IPS-20b (cell line): ENCODE results near the gene PTPRK.

ENCODE experiments used
- H3K27ac ChIP-seq: one replicate; pipeline ENCODE4 v1.5.1; 2013; ENCODE audit warnings: low read length
- H3K27me3 ChIP-seq: 2 replicates; pipeline ENCODE4 v1.6.1; 2013; ENCODE audit warnings: mild to moderate bottlenecking, low read length, inconsistent platforms; ENCODE audit not compliant: insufficient read depth
- H3K36me3 ChIP-seq: 2 replicates; pipeline ENCODE4 v1.6.1; 2013; ENCODE audit warnings: low read depth, mild to moderate bottlenecking, inconsistent platforms, low read length, moderate library complexity; ENCODE audit not compliant: insufficient read depth
- H3K4me1 ChIP-seq: 2 replicates; pipeline ENCODE4 v1.6.1; 2013; ENCODE audit warnings: mild to moderate bottlenecking, control low read depth, inconsistent platforms, low read length, moderate library complexity; ENCODE audit not compliant: insufficient read depth
- H3K4me3 ChIP-seq: 2 replicates; pipeline ENCODE4 v1.5.1; 2013; ENCODE audit warnings: mild to moderate bottlenecking, low read length, inconsistent platforms
- H3K9ac ChIP-seq: 2 replicates; pipeline ENCODE4 v1.6.1; 2013; ENCODE audit warnings: low read depth, mild to moderate bottlenecking, inconsistent platforms, low read length, moderate library complexity
- H3K9me3 ChIP-seq: 2 replicates; pipeline ENCODE4 v1.6.1; 2013; ENCODE audit warnings: mild to moderate bottlenecking, low read depth, low read length, inconsistent platforms; ENCODE audit not compliant: insufficient read depth

The PTPRK gene

DNA sequence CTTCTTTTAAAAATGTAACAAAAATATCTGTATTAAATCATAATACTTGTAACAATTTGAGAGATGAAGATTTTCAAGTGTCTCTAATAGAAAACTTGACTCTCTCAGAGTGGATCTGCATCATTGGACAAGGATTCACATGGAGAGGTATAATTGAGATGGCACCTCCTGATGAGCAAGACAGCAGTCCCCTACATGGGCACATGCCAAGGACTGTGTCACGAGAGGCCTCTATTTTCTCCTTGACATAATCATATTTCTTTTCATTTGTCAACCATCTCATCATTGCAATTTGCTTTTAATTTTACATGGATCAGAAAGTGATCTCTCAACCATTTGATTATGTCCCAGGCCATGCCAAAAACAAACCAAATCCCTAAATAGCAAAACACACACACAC, 412.7 kb downstream of the PTPRK start:
- Histone ChIP-seq H3K9me3 (no peaks in the 10 kb centered on the region), H3K9ac (no peak overlapping the region), H3K4me3 (no peak overlapping the region), H3K36me3 (no peaks in the 10 kb centered on the region), H3K4me1 (no peaks in the 10 kb centered on the region), H3K27me3 (no peaks in the 10 kb centered on the region), H3K27ac (no peak overlapping the region)

DNA sequence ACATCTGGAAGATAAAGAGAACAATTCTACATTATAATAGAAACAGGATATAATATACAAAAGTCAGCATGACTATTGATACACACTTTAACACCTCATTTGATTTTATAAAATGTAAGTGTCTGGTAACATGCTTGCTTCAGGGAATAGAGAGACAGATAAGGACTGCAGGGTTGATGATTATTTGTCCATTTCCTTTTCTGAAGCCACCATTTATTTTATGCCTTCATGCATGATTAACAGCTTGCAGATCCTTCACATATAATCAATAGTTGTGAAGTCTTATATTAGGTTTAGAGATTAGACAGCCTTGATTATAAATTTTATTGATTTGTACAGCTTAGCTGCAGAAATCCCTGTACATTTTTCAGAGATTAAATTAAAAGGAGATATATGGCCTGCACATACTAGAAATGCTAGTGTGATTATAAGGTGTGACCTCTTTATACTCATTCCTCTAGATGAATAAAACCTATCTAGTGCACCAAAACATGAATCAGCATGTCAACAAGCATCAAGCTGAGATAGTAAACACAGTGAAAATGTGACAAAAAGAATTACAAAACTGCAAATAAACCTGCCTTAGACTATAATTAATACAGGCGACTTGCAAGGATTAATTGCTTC, 420.7 kb downstream of the PTPRK start:
- H3K9ac ChIP-seq: no peak overlapping the region
- no peak overlapping the region for H3K27ac ChIP-seq
- H3K27me3 ChIP-seq: no peaks in the 10 kb centered on the region
- no peak overlapping the region for H3K4me3 ChIP-seq
- H3K9me3 ChIP-seq: no peaks in the 10 kb centered on the region
- no peaks in the 10 kb centered on the region for H3K36me3 ChIP-seq
- H3K4me1 ChIP-seq: no peaks in the 10 kb centered on the region; the same call in 1 of the 2 replicates

DNA sequence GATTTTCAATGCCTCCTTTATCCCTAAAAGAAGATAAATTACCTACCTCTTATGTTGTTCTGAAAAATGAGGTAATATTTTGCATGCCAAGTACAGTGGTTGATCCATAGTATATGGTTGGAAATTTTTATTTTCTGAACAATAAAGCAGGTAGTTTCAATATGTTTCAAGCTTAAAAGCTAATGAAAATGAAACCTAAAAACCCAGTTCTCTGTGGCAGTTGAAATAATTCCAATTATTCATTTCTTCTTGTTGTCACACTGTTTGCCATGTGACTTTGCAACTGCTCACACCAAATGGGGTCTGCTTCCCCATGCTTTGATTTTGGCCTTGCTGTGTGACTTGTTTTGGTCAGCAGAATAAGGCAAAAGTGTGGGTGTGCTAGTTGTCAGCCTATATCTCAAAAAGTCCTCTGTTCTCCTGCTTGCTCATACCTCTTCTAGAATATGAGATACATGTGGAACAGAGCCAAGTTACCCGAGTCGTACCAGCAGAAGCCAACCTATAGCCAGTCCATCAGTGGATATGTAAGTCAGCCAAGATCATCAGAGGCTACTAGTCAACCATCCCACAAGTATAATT, 422.3 kb downstream of the PTPRK start:
- Histone ChIP-seq H3K9ac (no peak overlapping the region), H3K4me1 (no peaks in the 10 kb centered on the region; the same call in 1 of the 2 replicates), H3K27ac (no peak overlapping the region), H3K9me3 (no peaks in the 10 kb centered on the region), H3K27me3 (no peaks in the 10 kb centered on the region), H3K36me3 (no peaks in the 10 kb centered on the region), H3K4me3 (no peak overlapping the region)

DNA sequence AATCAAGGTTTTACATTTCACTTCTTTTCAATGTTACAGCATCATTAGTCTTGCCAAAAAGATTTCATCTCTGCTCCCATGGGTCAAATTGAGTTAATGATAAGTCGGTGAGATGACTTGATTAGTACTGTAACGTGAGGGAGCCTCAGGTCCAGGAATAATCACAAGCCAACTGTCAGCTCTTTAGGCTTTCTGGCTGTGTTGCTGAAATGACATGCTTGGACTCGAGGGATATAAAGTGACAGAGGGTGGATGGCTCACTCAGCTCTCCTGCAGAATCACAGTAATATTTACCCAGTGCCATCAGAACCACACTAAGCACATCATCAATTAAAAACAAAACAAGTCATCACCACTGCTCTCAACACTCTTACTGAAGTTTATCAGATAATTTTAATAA, 423.4 kb downstream of the PTPRK start:
- Histone ChIP-seq H3K9ac (no peak overlapping the region), H3K27ac (no peak overlapping the region), H3K9me3 (no peaks in the 10 kb centered on the region), H3K4me1 (no peaks in the 10 kb centered on the region; the same call in 1 of the 2 replicates), H3K36me3 (no peaks in the 10 kb centered on the region), H3K4me3 (no peak overlapping the region), H3K27me3 (no peaks in the 10 kb centered on the region)

- no peak overlapping the region for H3K4me3 ChIP-seq
- no peaks in the 10 kb centered on the region for H3K9me3 ChIP-seq
- no peak overlapping the region for H3K9ac ChIP-seq
- H3K36me3 ChIP-seq: no peaks in the 10 kb centered on the region
- no peak overlapping the region for H3K27ac ChIP-seq
- H3K4me1 ChIP-seq: no peaks in the 10 kb centered on the region; the same call in 1 of the 2 replicates
- H3K27me3 ChIP-seq: no peaks in the 10 kb centered on the region
Observed at GRCh38 chr6:128095362-128095761, 425.0 kb downstream of the PTPRK start.

GRCh38 chr6:128079021-128079420, 441.4 kb downstream of the PTPRK start:
- H3K27me3 ChIP-seq: no peaks in the 10 kb centered on the region
- H3K9ac ChIP-seq: no peak overlapping the region
- no peak overlapping the region for H3K4me3 ChIP-seq
- peaks cover 26% of the 10 kb centered on the region for H3K36me3 ChIP-seq
- H3K9me3 ChIP-seq: no peaks in the 10 kb centered on the region
- no peaks in the 10 kb centered on the region for H3K4me1 ChIP-seq
- H3K27ac ChIP-seq: no peak overlapping the region

DNA sequence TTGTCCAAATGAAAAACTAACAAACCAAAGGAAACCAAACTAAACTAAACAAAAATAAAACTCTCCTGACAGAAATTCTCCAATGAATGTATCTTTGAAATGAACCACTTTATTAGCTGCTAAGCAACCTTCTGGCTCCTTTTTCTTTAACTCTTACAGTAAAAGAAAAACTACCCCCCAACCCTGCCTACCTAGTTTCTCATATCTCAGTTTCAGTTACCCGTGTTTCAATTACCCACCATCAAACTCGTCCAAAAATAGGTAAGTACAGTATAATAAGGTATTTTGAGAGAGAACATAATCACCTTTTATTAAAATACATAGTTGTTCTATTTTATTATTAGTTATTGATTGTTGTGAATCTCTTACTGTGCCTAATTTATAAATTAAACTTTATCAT, 442.1 kb downstream of the PTPRK start:
- Histone ChIP-seq H3K4me1 (no peaks in the 10 kb centered on the region), H3K36me3 (peaks cover 26% of the 10 kb centered on the region), H3K9me3 (no peaks in the 10 kb centered on the region), H3K4me3 (no peak overlapping the region), H3K27ac (no peak overlapping the region), H3K27me3 (no peaks in the 10 kb centered on the region), H3K9ac (no peak overlapping the region)

- Histone ChIP-seq H3K36me3 (peaks cover 22% of the 10 kb centered on the region), H3K9ac (no peak overlapping the region), H3K4me1 (no peaks in the 10 kb centered on the region), H3K27me3 (no peaks in the 10 kb centered on the region), H3K4me3 (no peak overlapping the region), H3K9me3 (no peaks in the 10 kb centered on the region), H3K27ac (no peak overlapping the region)
Observed at GRCh38 chr6:128076843-128077242, 443.6 kb downstream of the PTPRK start.

DNA sequence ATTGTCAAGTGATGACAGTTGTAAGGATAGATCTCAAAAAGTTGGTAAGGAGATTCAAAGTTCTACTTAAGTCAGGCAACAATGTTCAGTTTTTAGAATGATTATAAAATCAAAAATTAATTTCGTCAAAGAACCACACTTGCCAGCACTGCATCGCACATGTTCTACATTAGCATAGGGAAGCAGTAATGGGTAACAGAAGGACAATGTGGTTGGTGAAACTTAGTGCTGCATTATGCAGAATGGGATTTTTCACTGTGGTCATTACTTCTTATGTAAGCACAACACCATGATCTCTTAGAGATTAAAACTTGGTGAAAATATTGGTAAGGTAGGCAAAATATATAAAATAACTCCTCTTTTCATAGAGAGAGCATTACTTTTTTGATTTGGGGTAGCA, 445.8 kb downstream of the PTPRK start:
- H3K36me3 ChIP-seq: peaks cover 22% of the 10 kb centered on the region
- no peaks in the 10 kb centered on the region for H3K27me3 ChIP-seq
- no peaks in the 10 kb centered on the region for H3K9me3 ChIP-seq

GRCh38 chr6:128073389-128073788, 447.0 kb downstream of the PTPRK start:
- Histone ChIP-seq H3K9me3 (no peaks in the 10 kb centered on the region), H3K27me3 (no peaks in the 10 kb centered on the region), H3K36me3 (peaks cover 15% of the 10 kb centered on the region), H3K9ac (no peak overlapping the region), H3K4me3 (no peak overlapping the region), H3K27ac (no peak overlapping the region), H3K4me1 (0 out of 2 replicates have a peak, but pooled peaks cover 5% of the 10 kb centered on the region)

More for the DNA sequence above, 445.8 kb downstream of the PTPRK start:
- no peak overlapping the region for H3K9ac ChIP-seq
- H3K4me1 ChIP-seq: no peaks in the 10 kb centered on the region
- no peak overlapping the region for H3K4me3 ChIP-seq
- H3K27ac ChIP-seq: no peak overlapping the region

GRCh38 chr6:128071212-128071611, 449.2 kb downstream of the PTPRK start:
- Histone ChIP-seq H3K4me1 (peaks cover 16% of the 10 kb centered on the region; the same call in 1 of the 2 replicates), H3K9ac (no peak overlapping the region)

DNA sequence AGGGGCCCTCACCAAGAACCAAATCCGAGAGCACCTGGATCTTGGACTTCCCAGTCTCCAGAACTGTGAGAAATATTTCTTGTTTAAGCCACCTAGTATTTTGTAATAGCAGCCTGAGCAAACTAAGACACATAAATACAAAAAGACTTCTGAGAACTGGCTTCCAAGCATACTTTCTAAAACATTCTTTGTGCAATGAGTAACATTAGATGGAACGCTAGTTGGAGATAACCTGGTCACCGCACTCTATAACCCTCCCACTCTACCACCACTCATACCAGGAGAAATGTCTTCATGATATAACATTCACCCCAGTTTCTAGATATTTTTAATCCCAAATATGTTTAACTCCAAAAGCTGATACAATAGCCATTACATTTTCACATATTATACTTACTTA, 450.0 kb downstream of the PTPRK start:
- Histone ChIP-seq H3K4me3 (no peak overlapping the region), H3K9me3 (no peaks in the 10 kb centered on the region), H3K36me3 (0 out of 2 replicates have a peak, but pooled peaks cover 4% of the 10 kb centered on the region), H3K27ac (no peak overlapping the region), H3K9ac (no peak overlapping the region), H3K4me1 (peaks cover 18% of the 10 kb centered on the region; the same call in 1 of the 2 replicates), H3K27me3 (no peaks in the 10 kb centered on the region)

More at GRCh38 chr6:128071212-128071611, 449.2 kb downstream of the PTPRK start:
- Histone ChIP-seq H3K4me3 (no peak overlapping the region), H3K36me3 (0 out of 2 replicates have a peak, but pooled peaks cover 1% of the 10 kb centered on the region), H3K9me3 (no peaks in the 10 kb centered on the region), H3K27ac (no peak overlapping the region), H3K27me3 (no peaks in the 10 kb centered on the region)
